GM18867 (cell line): ENCODE results near the gene TBKBP1.
A peak's percentile ranks its signal among the peaks of the same experiment; 100 is the strongest.
"Not testable (repeated sequence)": the region's sequence is repeated elsewhere in the genome, so short reads cannot be mapped to it uniquely, and the experiment has no call there.

Experiments
- ATAC-seq: cut with Tn5 transposase; IDR thresholded peaks from one replicate; pipeline ENCODE4 v1.9.1; 2021; ENCODE audit warnings: mild to moderate bottlenecking, moderate library complexity; ENCODE audit not compliant: unreplicated experiment

TBKBP1 gene

DNA sequence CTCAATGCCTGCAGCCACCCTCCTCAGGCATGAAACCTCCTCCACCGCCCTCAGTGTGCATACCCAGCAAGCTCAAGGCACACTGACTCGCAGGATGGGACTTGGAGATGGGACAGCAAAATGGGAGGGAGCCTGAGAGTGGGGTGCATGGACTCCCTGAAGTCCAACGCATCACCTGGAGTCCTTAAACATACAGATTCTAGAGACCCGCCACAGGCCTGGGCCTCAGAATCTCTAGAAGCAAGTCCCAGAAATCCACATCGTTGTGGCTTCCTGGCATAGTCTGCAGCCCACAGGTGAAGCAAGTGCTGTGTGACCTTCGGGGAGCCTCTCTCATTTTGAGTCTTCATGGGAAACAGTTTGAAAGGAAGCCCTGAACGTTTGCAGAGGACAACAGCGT, 35.5 kb downstream of the TBKBP1 start:
- no peak for ATAC-seq

DNA sequence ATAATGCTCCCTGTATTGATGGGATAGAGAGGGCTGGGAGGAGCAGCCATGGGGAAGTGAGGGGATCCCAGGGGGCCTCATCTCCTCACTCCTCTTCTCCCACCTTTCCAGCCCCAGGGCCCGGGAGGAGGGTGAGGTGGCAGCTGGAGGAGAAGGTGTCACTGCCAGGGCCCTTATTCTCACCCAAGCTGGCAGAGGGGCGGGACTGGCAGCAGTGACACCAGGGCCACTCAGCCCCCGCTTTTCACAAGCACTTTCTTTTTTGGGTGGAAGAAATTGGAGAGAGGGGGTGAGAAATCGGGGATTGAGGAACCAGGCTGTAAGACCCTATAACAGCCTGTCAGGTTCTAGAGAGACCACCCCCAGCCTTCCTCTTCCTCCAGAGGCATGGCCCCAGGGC, 36.7 kb downstream of the TBKBP1 start:
- no peak for ATAC-seq

DNA sequence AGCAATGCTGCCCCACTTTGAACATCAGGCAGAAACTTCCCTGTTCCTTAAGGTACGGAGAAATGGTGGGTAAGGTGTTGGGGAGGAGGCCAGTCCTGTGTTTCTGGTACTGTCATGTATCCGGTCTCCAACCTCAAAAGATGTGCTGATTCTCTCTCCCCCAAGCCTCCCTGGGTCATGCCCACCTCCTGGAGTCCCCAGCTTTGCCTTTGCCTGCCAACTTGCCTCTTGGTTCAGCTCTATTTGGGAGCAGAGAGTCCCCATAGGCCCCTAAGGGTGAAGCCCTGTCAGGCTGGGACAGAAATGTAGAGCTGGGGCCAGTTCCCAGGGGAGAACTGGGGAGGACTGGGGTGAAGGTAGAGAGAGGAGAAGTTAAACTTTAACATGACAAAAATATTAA, 37.4 kb downstream of the TBKBP1 start:
- ATAC-seq = no peak

DNA sequence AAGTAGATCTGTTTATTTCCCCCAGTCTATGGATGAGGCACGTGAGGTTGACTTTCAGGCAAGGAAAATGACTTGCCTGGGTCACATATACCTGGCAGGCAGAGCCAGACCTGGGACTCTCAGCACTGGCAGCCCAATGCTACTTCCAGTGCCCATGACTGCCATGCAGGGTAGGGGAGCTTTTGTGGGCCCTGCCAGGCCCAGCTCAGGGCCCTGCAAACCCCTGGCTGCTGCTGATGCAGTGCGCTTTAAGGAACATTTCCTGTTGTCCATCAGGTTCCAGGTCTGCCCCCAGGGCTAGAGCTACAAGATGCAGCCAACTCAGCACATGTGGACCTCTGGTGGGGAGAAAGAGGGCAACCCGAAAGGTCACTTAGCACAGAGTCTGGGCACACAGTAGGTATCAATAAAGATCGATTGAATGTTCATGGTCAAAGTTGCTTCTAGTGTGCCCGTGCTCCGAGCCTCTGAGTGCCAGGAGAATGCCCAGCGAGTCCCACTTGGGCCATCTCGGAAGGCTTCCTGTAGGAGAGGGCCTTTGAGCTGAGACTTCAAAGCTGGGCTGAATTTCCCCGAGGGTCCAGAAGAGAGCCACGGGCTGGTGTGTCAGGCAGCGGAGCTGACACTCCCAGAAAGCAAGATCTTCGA, 38.6 kb downstream of the TBKBP1 start:
- ATAC-seq = no peak

DNA sequence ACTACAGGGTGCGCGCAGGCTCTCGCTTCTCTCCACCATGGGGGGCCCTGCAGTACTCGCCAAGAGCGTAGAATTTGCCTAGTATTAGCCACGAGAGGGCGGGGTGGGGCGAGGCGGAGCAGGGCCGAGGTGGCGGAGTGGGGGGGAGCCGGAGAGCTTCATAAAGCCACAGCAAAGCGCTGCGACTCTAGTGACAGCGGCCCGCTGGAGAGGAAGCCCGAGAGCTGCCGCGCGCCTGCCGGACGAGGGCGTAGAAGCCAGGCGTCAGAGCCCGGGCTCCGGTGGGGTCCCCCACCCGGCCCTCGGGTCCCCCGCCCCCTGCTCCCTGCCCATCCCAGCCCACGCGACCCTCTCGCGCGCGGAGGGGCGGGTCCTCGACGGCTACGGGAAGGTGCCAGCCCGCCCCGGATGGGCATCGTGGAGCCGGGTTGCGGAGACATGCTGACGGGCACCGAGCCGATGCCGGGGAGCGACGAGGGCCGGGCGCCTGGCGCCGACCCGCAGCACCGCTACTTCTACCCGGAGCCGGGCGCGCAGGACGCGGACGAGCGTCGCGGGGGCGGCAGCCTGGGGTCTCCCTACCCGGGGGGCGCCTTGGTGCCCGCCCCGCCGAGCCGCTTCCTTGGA, 39.2 kb downstream of the TBKBP1 start, which contains the start of gene TBX21:
TSS of gene TBX21 (plus strand) at position 190 of the 627 bp plus-strand sequence. CDS start at position 409, 219 bp downstream.
- ATAC-seq = peak; percentile 57

DNA sequence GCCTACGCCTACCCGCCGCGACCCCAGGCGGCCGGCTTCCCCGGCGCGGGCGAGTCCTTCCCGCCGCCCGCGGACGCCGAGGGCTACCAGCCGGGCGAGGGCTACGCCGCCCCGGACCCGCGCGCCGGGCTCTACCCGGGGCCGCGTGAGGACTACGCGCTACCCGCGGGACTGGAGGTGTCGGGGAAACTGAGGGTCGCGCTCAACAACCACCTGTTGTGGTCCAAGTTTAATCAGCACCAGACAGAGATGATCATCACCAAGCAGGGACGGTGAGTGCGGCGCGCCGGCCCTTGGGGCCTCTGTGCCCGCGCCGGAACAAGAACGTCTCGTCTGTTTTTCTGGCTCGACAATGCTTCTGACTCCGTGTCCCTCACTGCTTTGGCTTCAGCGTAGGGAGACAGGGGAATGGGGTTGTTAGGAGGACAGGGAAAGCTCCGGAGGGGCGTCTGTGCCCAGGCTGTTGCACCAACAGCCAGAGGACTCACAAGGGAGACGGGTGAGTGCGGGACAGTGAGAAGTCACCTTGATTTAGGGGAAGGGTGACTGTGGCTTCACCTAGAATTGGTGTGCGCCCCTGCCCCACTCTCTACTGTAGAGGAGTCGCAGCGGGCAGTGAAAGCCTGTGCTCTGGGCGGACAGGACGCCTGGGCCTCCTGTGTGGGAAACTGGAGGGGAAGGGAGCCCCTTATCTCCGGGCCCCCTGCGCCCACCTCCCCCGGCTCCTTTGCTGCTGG, 39.9 kb downstream of the TBKBP1 start:
- peak; percentile 17 for ATAC-seq

DNA sequence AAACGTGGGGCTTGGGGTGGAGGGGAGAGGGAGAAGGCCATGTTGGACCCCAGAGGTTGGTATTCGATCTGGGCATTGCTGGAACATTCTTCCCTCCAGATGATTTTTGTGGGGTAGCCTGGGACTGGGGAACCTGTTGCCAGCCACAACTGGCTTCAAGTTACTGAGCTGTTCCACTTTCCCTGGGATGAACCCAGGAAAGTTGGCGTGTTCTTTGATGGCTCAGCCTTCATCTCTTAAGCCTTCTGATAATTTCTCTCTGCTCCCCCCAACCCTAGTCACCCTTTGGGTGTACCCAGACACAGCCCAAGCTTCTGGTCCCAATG, 41.1 kb downstream of the TBKBP1 start:
- ATAC-seq = no peak

DNA sequence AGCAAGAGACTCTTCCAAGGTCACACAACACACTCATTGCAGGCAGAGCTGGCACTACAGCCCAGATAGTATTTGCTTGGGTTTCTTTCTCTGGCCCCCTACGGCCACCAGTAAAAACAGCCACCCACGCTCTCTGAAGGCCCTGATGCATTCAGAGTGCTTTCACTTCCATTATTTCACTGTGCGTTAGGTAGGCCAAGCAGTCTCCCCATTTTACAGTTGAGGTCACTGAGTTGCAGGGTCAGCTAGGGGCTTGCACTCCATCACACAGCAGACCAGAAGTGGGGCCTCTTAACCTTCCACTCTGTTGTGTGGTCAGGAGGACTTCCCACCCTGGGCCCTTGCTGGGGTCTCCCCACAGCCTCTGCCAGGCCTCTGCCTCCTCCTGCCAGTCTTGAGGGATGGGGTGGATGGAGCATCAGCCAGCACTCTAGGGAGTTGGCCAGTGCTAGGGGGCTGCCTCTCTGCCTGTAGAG, 41.6 kb downstream of the TBKBP1 start:
- peak; percentile 39 for ATAC-seq

DNA sequence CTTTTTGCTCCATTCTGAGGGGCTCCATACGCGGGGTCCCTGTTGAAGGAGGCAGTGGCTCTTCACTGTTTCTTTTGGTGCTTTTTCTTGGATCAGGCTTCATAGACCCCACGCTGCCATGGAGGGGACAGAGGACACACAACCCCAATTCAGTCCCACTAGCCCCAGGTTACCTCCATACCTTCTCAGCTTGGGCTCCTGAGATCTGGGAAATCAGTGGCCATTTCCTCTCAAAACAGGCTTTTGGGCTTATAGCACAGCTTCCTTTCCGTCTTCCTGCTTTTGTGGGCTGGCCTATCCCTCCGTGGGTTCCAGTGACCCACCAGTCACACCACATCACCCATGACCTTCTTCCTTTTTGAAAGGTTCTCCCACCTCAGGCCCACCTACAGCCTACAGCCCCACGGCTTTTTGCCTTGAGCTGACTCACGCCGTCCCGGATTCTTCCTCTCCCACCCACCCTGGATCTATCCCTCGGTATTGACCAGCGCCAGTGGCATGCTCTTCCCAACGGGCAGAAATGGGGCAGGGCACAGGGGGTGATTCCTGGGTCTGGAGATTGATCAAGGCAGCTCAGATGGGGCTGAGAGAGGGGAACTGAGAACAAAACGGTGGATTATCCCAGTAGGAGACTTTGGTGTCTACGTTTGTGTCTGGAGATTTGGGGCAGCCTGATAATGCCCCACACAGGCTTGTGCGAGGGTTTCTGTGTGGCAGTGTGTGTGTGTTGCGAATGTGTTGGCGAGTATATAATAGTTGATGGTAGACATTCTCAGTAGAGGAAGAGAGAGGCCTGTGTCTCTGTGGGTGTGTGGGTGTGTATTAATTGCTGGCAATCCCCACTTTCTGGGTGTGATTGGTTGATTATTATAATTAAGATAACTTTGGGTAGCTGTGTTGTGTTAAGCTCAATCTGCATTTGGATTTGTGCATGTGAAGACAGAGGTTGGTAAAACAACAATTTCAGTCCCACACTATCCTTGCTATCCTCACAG, 42.8 kb downstream of the TBKBP1 start:
- ATAC-seq = no peak

DNA sequence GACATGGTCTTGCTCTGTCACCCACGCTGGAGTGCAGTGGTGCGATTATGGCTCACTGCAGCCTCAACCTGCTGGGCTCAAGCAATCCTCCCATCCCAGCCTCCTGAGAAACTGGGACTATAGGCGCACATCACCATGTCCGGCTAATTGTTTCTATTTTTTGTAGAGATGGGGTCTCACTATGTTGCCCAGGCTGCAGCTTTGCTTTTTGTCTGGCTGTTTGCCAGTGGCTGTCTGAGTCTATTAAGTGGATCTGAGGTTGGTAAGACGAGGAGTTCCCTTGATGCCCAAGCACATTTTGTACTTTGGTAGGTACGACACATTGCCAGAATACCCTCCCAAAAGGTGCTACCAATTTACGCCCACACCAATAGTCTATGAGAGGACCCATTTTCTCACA, 44.2 kb downstream of the TBKBP1 start:
- no peak for ATAC-seq

DNA sequence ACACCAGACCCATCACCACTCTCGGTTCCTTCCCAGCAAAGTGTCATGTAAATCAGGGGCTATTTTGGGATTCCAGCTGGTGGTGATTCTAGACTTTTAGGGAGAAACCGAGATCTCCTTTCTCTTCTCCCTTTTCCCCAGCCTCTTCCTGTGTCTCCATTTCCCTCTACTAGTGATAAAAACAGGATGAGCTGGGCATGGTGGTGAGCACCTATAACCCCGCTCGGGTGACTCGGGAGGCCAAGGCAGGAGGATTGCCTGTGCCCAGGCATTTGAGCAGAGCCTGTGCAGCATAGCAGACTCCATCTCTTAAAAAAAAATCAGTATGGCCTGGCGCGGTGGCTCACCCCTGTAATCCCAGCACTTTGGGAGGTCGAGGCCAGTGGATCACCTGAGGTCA, 45.2 kb downstream of the TBKBP1 start:
- no peak for ATAC-seq

DNA sequence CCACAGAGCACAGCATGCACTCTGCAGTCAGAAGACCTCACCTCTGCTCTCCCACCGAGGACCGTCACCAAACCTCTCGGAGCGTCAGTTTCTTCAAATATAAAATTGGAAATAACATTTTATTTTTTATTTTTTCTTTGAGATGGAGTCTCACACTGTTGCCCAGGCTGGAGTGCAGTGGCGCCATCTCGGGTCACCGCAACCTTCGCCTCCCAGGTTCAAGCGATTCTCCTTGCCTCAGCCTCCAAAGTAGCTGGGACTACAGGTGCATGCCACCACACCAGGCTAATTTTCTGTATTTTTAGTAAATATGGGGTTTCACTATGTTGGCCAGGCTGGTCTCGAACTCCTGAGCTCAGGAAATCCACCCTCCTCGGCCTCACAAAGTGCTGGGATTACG, 46.0 kb downstream of the TBKBP1 start:
- not testable (repeated sequence) for ATAC-seq

DNA sequence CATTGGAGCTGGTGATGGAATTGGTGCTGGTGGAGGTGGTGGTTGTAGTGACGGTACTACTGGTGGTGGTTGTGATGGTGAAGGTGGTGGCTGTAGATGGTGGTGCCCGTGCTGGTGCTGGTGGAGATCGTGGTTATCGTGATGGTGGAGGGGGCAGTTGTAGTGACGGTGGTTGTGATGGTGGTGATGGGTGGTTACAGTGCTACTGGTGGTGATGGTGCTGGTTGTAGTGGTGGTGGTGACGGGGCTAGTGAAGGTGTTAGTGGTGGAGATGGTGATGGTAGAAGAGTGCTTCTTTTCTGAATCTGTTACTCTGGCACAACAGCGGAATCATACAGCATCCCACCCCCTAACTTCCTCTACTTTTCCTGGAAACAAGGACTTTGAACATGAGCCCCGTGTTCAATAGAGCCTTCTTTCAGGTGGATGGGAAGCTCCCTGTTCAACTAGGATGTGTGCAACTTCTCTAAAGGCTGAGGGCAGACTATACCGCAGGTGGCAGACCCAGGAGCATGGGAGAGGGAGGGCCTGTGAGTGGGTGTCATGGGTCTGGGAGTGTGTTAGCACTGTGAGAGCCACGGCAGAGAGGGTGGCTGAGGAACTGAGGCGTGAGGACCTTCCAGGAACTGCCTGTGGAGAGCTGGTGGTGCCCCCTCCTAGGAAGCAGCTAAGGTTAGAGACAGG, 47.3 kb downstream of the TBKBP1 start:
- no peak for ATAC-seq

DNA sequence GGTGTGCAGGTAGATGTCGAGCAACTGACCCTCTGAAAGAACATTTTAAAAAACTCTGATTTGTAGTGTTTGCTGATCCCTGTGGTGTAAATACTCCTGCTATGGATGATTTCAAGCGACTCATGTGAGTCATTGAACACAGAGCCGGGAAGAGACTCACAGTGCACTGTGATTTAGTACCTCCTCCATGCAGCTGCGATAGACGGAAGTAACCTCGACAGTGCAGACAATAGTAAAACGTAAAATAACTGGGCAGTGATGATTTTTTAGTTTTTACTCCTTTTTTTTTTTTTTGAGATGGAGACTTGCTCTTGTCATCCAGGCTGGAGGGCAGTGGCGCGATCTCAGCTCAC, 47.8 kb downstream of the TBKBP1 start:
- ATAC-seq = no peak

DNA sequence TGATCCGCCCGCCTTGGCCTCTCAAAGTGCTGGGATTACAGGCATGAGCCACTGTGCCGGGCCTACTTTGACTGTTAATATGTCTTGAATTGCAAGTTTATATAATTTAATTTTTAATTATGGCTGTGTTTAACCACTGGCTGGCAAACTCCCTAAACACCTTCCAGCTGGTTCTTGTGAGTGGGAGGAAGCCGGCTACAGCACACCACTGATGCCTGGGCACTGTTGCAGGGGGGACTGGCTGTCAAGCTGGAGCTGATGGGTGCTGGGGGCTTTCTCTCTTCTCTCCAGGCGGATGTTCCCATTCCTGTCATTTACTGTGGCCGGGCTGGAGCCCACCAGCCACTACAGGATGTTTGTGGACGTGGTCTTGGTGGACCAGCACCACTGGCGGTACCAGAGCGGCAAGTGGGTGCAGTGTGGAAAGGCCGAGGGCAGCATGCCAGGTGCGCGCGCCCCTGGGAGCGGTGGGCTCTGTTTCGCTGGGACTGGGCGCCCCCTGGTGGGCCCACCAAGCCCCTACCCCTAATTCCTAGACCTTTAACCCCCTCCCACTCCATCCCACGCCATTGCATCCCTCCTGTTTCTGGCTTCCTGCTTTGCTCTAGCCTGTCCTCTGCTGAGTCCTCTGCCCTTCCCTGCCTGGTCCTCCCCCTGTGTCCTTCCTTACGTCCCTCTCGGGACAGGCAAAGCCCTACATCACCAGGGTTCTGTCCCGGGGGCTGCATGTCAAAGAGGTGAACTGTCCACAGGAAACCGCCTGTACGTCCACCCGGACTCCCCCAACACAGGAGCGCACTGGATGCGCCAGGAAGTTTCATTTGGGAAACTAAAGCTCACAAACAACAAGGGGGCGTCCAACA, 48.6 kb downstream of the TBKBP1 start:
- no peak for ATAC-seq

DNA sequence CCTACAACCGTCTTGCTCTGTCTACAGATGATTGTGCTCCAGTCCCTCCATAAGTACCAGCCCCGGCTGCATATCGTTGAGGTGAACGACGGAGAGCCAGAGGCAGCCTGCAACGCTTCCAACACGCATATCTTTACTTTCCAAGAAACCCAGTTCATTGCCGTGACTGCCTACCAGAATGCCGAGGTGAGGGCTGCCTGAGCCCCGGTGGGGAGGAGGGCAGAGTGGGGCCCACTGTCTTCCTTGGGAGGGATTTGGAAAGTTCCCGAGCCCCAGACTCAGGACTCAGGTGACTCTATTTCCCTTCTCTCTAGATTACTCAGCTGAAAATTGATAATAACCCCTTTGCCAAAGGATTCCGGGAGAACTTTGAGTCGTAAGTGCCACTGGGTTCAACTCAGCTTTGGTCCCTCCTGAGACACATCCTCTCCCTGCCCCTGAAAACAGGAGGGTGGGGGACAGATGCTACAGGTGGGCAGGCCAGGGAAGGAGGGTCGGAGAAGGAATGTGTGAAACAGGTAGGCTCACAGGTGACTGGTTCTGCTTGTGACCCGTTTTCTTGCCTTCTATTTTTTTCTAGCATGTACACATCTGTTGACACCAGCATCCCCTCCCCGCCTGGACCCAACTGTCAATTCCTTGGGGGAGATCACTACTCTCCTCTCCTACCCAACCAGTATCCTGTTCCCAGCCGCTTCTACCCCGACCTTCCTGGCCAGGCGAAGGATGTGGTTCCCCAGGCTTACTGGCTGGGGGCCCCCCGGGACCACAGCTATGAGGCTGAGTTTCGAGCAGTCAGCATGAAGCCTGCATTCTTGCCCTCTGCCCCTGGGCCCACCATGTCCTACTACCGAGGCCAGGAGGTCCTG, 50.4 kb downstream of the TBKBP1 start:
- no peak for ATAC-seq

DNA sequence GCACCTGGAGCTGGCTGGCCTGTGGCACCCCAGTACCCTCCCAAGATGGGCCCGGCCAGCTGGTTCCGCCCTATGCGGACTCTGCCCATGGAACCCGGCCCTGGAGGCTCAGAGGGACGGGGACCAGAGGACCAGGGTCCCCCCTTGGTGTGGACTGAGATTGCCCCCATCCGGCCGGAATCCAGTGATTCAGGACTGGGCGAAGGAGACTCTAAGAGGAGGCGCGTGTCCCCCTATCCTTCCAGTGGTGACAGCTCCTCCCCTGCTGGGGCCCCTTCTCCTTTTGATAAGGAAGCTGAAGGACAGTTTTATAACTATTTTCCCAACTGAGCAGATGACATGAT, 51.0 kb downstream of the TBKBP1 start:
- ATAC-seq = no peak

DNA sequence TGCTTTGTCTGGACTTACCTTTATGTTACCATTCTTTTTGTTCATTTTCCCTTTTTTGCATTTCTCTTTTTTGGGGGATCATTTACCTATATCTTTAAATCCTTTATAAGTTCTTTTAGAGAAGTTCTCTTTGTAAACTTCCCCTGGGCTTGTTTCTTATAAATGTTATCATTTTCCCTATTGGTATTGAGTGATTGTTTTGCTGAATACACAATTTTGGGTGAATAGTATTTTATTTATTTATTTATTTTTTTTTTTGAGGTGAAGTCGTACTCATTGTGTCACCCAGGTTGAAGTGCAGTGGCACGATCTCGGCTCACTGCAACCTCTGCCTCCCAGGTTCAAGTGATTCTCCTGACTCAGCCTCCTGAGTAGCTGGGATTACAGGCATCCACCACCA, 57.5 kb downstream of the TBKBP1 start:
- no peak for ATAC-seq

DNA sequence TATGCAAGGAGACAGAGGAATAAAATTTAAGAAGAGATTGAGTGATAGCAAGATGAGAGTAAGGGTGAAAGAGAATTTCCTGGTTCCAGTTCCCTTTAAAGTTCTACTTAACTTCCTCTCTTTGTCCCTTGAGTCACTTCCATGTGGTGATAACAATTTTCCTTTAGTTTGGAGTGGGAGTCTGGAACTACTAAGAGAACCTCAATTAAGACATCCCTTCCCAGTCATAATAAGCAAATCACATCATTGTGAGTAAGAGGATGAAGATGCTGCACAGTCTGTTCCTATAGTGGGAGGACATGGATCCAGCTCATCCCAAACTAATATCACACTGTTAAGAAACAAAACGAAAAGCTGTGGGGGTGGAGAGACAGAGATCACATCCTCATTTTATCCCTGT, 63.4 kb downstream of the TBKBP1 start:
- ATAC-seq = no peak
